H1 (cell line): ENCODE data around the gene LCT. TPM values are rescaled to one million over a fixed set of nuclear protein-coding genes. Genes with fewer than 3 reads are reported as not detected.

Experiments used
- CTCF ChIA-PET: fragments of 300-600 bp; sonication (Branson Sonifier 250); formaldehyde crosslinking; loops from one replicate; lab custom pipeline; 2021; ENCODE audit not compliant: partially characterized antibody; lab: Charles Lee
- POLR2A ChIA-PET: fragments of 300-600 bp; sonication (Branson Sonifier 250); formaldehyde crosslinking; loops from one replicate; lab custom pipeline; 2021; ENCODE audit warnings: inconsistent platforms; ENCODE audit not compliant: partially characterized antibody; lab: Charles Lee
- DNase-seq, 2 experiments: peaks; one replicate each; pipeline versions ENCODE4 v3.0.0 to v3.0.0-alpha.2; 2010 to 2022; ENCODE audit warnings: low spot score in 2 of 2, low read depth in 1 of 2, mixed read lengths in 1 of 2
- FAIRE-seq: peaks from 2 replicates; lab custom pipeline; 2011; peaks lifted over from hg19 to GRCh38; lab: Jason Lieb, UNC
- H2AFZ ChIP-seq: 2 replicates; pipeline ENCODE4 v1.8.1; 2012; ENCODE audit warnings: low read length, inconsistent platforms
- H2AK5ac ChIP-seq: 2 replicates; pipeline ENCODE4 v1.6.1; 2013; ENCODE audit warnings: low read depth, low read length
- H2BK120ac ChIP-seq: replicated peaks from 2 replicates; pipeline ENCODE3; 2013; ENCODE audit warnings: low read depth, low read length, inconsistent platforms
- H2BK12ac ChIP-seq: 2 replicates; pipeline ENCODE4 v1.6.1; 2013; ENCODE audit warnings: low read depth, low read length
- H2BK15ac ChIP-seq: 2 replicates; pipeline ENCODE4 v1.6.1; 2013; ENCODE audit warnings: low read length
- H2BK20ac ChIP-seq: 2 replicates; pipeline ENCODE4 v1.6.1; 2013; ENCODE audit warnings: low read length
- H2BK5ac ChIP-seq: 2 replicates; pipeline ENCODE4 v1.6.1; 2013; ENCODE audit warnings: low read depth, low read length
- H3K14ac ChIP-seq: 2 replicates; pipeline ENCODE4 v1.6.1; 2013; ENCODE audit warnings: inconsistent platforms; ENCODE audit not compliant: insufficient read length
- H3K18ac ChIP-seq: 2 replicates; pipeline ENCODE4 v1.6.1; 2013; ENCODE audit warnings: low read length; ENCODE audit errors: extremely low read depth
- H3K23ac ChIP-seq: 2 replicates; pipeline ENCODE4 v1.6.1; 2013; ENCODE audit warnings: inconsistent platforms; ENCODE audit not compliant: insufficient read length
- H3K23me2 ChIP-seq: 2 replicates; pipeline ENCODE4 v1.6.1; 2013; ENCODE audit warnings: low read depth, low read length
- H3K27ac ChIP-seq: 2 replicates; pipeline ENCODE4 v1.6.1; 2011; ENCODE audit warnings: low read depth, low read length, inconsistent platforms
- H3K27me3 ChIP-seq, 4 experiments: replicated peaks in 1 of 4; 1 replicate in 1 of 4; 2 replicates in 3 of 4; pipeline versions ENCODE4 v1.6.1 to v1.8.1; 2011 to 2013; ENCODE audit warnings: low read length in 3 of 4, mild to moderate bottlenecking in 3 of 4, inconsistent platforms in 2 of 4, mixed read lengths in 2 of 4, moderate library complexity in 1 of 4; ENCODE audit not compliant: control insufficient read depth in 3 of 4, insufficient read depth in 3 of 4; ENCODE audit errors: extremely low read depth in 1 of 4
- H3K36me3 ChIP-seq, 4 experiments: 2 replicates each; pipeline versions ENCODE4 v1.6.1 to v1.8.1; 2011 to 2013; ENCODE audit warnings: mild to moderate bottlenecking in 4 of 4, low read length in 3 of 4, moderate library complexity in 2 of 4, control low read depth in 1 of 4, inconsistent platforms in 1 of 4; ENCODE audit not compliant: insufficient read depth in 4 of 4, control insufficient read depth in 2 of 4
- H3K4ac ChIP-seq: replicated peaks from 2 replicates; pipeline ENCODE3; 2013; ENCODE audit warnings: low read length, low read depth, mixed read lengths, inconsistent platforms; ENCODE audit not compliant: insufficient read length
- H3K4me1 ChIP-seq, 4 experiments: replicated peaks in 1 of 4; 1 replicate in 1 of 4; 2 replicates in 3 of 4; pipeline versions ENCODE4 v1.6.1 to v1.8.1; 2011 to 2013; ENCODE audit warnings: low read length in 3 of 4, inconsistent platforms in 2 of 4, mixed read lengths in 1 of 4; ENCODE audit not compliant: insufficient read depth in 4 of 4, control insufficient read depth in 3 of 4
- H3K4me2 ChIP-seq, 2 experiments: 2 replicates each; pipeline versions ENCODE4 v1.6.1 to v1.8.1; 2011 to 2013; ENCODE audit warnings: low read depth in 2 of 2, low read length in 2 of 2, control low read depth in 1 of 2, inconsistent platforms in 1 of 2, mild to moderate bottlenecking in 1 of 2; ENCODE audit not compliant: insufficient read depth in 1 of 2
- H3K4me3 ChIP-seq, 4 experiments: fragments of 200-600, 300-600 bp in 1 of 4; sonication (generic), shearing (Covaris generic), sonication (Bioruptor Twin) in 1 of 4; 2 replicates each; pipeline versions ENCODE4 v1.5.1 to v1.8.1; 2011 to 2016; ENCODE audit warnings: low read length in 4 of 4, low read depth in 3 of 4, control low read depth in 2 of 4, inconsistent platforms in 2 of 4, mild to moderate bottlenecking in 2 of 4, mixed read lengths in 1 of 4, moderate library complexity in 1 of 4; ENCODE audit not compliant: insufficient read depth in 2 of 4; ENCODE audit errors: extremely low read depth in 1 of 4
- H3K56ac ChIP-seq: replicated peaks from 2 replicates; pipeline ENCODE3; 2013; ENCODE audit warnings: low read depth, mild to moderate bottlenecking, mixed read lengths, low read length, inconsistent platforms; ENCODE audit not compliant: insufficient read length
- H3K79me1 ChIP-seq: 2 replicates; pipeline ENCODE4 v1.6.1; 2013; ENCODE audit warnings: low read depth, low read length, control low read depth
- H3K79me2 ChIP-seq, 2 experiments: 2 replicates each; pipeline versions ENCODE4 v1.6.1 to v1.8.1; 2012 to 2013; ENCODE audit warnings: low read length in 2 of 2, mild to moderate bottlenecking in 2 of 2, inconsistent platforms in 1 of 2; ENCODE audit not compliant: insufficient read depth in 2 of 2, control insufficient read depth in 1 of 2
- H3K9ac ChIP-seq, 4 experiments: replicated peaks in 1 of 4; 1 replicate in 1 of 4; 2 replicates in 3 of 4; pipeline versions ENCODE4 v1.6.1 to v1.8.1; 2011 to 2013; ENCODE audit warnings: low read depth in 3 of 4, low read length in 3 of 4, control low read depth in 2 of 4, mild to moderate bottlenecking in 2 of 4, moderate library complexity in 2 of 4, inconsistent platforms in 1 of 4; ENCODE audit errors: extremely low read depth in 1 of 4
- H3K9me3 ChIP-seq, 2 experiments: 2 replicates each; pipeline versions ENCODE4 v1.6.1 to v1.8.1; 2012 to 2013; ENCODE audit warnings: mild to moderate bottlenecking in 2 of 2, moderate library complexity in 2 of 2, control low read depth in 1 of 2, inconsistent platforms in 1 of 2, low read depth in 1 of 2, low read length in 1 of 2, mixed read lengths in 1 of 2; ENCODE audit not compliant: insufficient read depth in 2 of 2
- H4K20me1 ChIP-seq, 2 experiments: replicated peaks in 1 of 2; 2 replicates each; pipeline versions ENCODE3 to v1.8.1; 2011 to 2013; ENCODE audit warnings: inconsistent platforms in 2 of 2, low read length in 2 of 2, mild to moderate bottlenecking in 1 of 2; ENCODE audit not compliant: insufficient read depth in 2 of 2, control insufficient read depth in 1 of 2
- H4K5ac ChIP-seq: 2 replicates; pipeline ENCODE4 v1.6.1; 2013; ENCODE audit warnings: low read length, low read depth, mixed read lengths, inconsistent platforms; ENCODE audit not compliant: insufficient read length
- H4K8ac ChIP-seq: 2 replicates; pipeline ENCODE4 v1.8.0; 2013; ENCODE audit warnings: mild to moderate bottlenecking, moderate library complexity, low read length, inconsistent platforms; ENCODE audit not compliant: insufficient read depth; ENCODE audit errors: extremely low read depth
- H4K91ac ChIP-seq: replicated peaks from 2 replicates; pipeline ENCODE3; 2013; ENCODE audit warnings: low read length, mixed read lengths, inconsistent platforms; ENCODE audit not compliant: insufficient read length
- BRCA1 ChIP-seq: IDR thresholded peaks from 2 replicates; pipeline ENCODE4 v1.6.1; 2012; ENCODE audit warnings: low read depth, low read length, improper control_type of control experiment
- CEBPB ChIP-seq: IDR thresholded peaks from 2 replicates; pipeline ENCODE4 v1.6.1; 2012; ENCODE audit warnings: low read depth, low read length
- CHD2 ChIP-seq: IDR thresholded peaks from 2 replicates; pipeline ENCODE4 v1.6.1; 2012; ENCODE audit warnings: low read length, improper control_type of control experiment
- E2F6 ChIP-seq: IDR thresholded peaks from 2 replicates; pipeline ENCODE4 v1.6.1; 2012; ENCODE audit warnings: inconsistent platforms
- GABPA ChIP-seq: IDR thresholded peaks from 2 replicates; pipeline ENCODE4 v1.6.1; 2011; ENCODE audit warnings: mild to moderate bottlenecking, low read length, moderate library complexity, borderline replicate concordance; ENCODE audit not compliant: insufficient read depth
- GTF2F1 ChIP-seq: IDR thresholded peaks from 2 replicates; pipeline ENCODE4 v1.6.1; 2012; ENCODE audit warnings: low read depth, low read length, improper control_type of control experiment, borderline replicate concordance
- HDAC6 ChIP-seq: IDR thresholded peaks from one replicate; pipeline ENCODE4 v1.7.1; 2012; ENCODE audit warnings: low read depth, mild to moderate bottlenecking, inconsistent platforms, low read length, moderate library complexity
- RAD21 ChIP-seq, 2 experiments: IDR thresholded peaks in 1 of 2; conservative IDR thresholded peaks in 1 of 2; 2 replicates each; pipeline ENCODE4 v1.6.1; 2011; ENCODE audit warnings: low read depth in 2 of 2, low read length in 2 of 2, improper control_type of control experiment in 1 of 2, inconsistent platforms in 1 of 2, mild to moderate bottlenecking in 1 of 2, moderate library complexity in 1 of 2
- RXRA ChIP-seq: IDR thresholded peaks from 2 replicates; pipeline ENCODE4 v1.6.1; 2011; ENCODE audit warnings: low read depth, mild to moderate bottlenecking, low read length, moderate library complexity; ENCODE audit not compliant: insufficient read depth
- TAF1 ChIP-seq: IDR thresholded peaks from 2 replicates; pipeline ENCODE4 v1.6.1; 2011; ENCODE audit warnings: mild to moderate bottlenecking, low read depth, low read length
- TEAD4 ChIP-seq: IDR thresholded peaks from 2 replicates; pipeline ENCODE4 v1.6.1; 2012; ENCODE audit warnings: low read depth, low read length, inconsistent platforms, mixed read lengths
- WGBS, 2 experiments: shearing (Covaris generic) in 1 of 2; methylation state at CpG; one replicate each; pipeline versions ENCODE4 v1.1.6 to v1.1.7; 2013 to 2015; ENCODE audit warnings: low lambda C conversion rate in 2 of 2, mixed read lengths in 2 of 2, inconsistent platforms in 1 of 2, low coverage in 1 of 2, missing lambda C conversion rate in 1 of 2; ENCODE audit not compliant: insufficient replicate concordance in 2 of 2, insufficient coverage in 1 of 2, insufficient read length in 1 of 2; ENCODE audit errors: extremely low coverage in 1 of 2, missing lambda C conversion rate in 1 of 2; 5-methylcytosine and 5-hydroxymethylcytosine counted together
- polyA plus RNA-seq, 7 experiments: library from polyadenylated mRNA; depleted of rRNA in 3 of 7; stranded (reverse) in 5 of 7; unstranded in 2 of 7; fragments of >200 nt in 5 of 7; fragments of 200-250 nt in 2 of 7; gene quantifications; 1 replicate in 5 of 7; 2 replicates in 1 of 7; 4 replicates in 1 of 7; pipeline versions ENCODE4 v1.2.1 to v1.2.3, GENCODE V29; 2011 to 2013; ENCODE audit warnings: missing spikeins in 2 of 7, mixed read lengths in 2 of 7
- total RNA-seq: library from RNA; stranded (reverse); fragmentation: NEBNext Ultra II Directional; extraction: Animal tissue kit (Norgen Biotek cat#: 25700); gene quantifications from 2 replicates; pipeline ENCODE4 v1.2.1, GENCODE V29; 2021

Gene LCT
- total and polyA plus RNA-seq, 2 of the 8 experiments (the other 6 are each of a cell fraction or from before 2014, with no cell fraction given), result 0.06 TPM; not detected in 1

- Histone ChIP-seq H3K27me3 (peaks cover 0 to 1% (median 0%) of the 10 kb centered on the region in 4 experiments; a peak in 1 of 7 replicates), H2BK12ac (no peak overlapping the region), H2BK5ac (no peak overlapping the region), H2AFZ (no peak overlapping the region), H3K79me2 (no peaks in the 10 kb centered on the region), H4K20me1 (peaks cover 0 to 2% of the 10 kb centered on the region in 2 experiments), H2BK120ac (no peak overlapping the region), H3K23ac (no peak overlapping the region), H3K4me1 (no peaks in the 10 kb centered on the region), H3K27ac (no peak overlapping the region), H3K14ac (no peak overlapping the region), H3K4me2 (no peak overlapping the region), H3K56ac (no peak overlapping the region), H2AK5ac (no peak overlapping the region), H2BK20ac (no peak overlapping the region), H3K18ac (no peak overlapping the region), H4K91ac (no peak overlapping the region), H4K8ac (no peak overlapping the region), H3K36me3 (peaks cover 24 to 87% (median 57%) of the 10 kb centered on the region in 4 experiments), H3K4ac (no peak overlapping the region), H2BK15ac (no peak overlapping the region), H3K23me2 (no peaks in the 10 kb centered on the region), H3K9me3 (no peaks in the 10 kb centered on the region), H3K4me3 (no peak overlapping the region), H3K79me1 (no peaks in the 10 kb centered on the region), H4K5ac (no peak overlapping the region), H3K9ac (no peak overlapping the region)
- 96% methylated on average over 4 of the region's 4 CpGs; no CpG with 5 or more reads in 1 of the 2 experiments for WGBS, 2 experiments
- TF ChIP-seq GTF2F1 (no peak), HDAC6 (no peak), RAD21 (IDR thresholded peaks at IDR 0.05 in 1 of 2, conservative IDR thresholded peaks at IDR 0.05 in 1 of 2; ENCODE audit: low read depth in 2 of 2, low read length in 2 of 2) (no peak), CEBPB (no peak), CHD2 (no peak), RXRA (no peak), GABPA (no peak), TEAD4 (no peak), E2F6 (no peak), BRCA1 (no peak), TAF1 (no peak)
- ChIA-PET CTCF (no interaction called here), POLR2A (interaction anchor here (0.9 to 1.8 kb wide), 5 partner anchors 10 to 22 kb away, joined by 3 to 4 read pairs (median 3); no protein-coding TSS in a partner anchor)
- FAIRE-seq, result no peak
- no peak for DNase-seq
Measured at GRCh38 chr2:135862718-135863117, 25.7 kb upstream of the LCT start.
